Activated CD8-positive, alpha-beta T cell treated with anti-CD3 and anti-CD28 coated beads for 36 hours (primary cell): ENCODE measurements around the gene CDK4. TPM values are rescaled to one million over a fixed set of nuclear protein-coding genes. Genes with fewer than 3 reads are reported as not detected.

ENCODE experiments used
- ATAC-seq: fragments of 200-7000 bp; cut with Tn5 transposase; one replicate; pipeline ENCODE4 v1.10.0; 2021; ENCODE audit warnings: mild to moderate bottlenecking, moderate library complexity
- CTCF ChIA-PET: fragments of 350-600 bp; sonication (Branson Sonifier 250); formaldehyde crosslinking; loops from one replicate; lab custom pipeline; 2021; ENCODE audit warnings: antibody characterized with exemption; lab: Charles Lee
- POLR2A ChIA-PET: fragments of 350-600 bp; sonication (Branson Sonifier 250); formaldehyde crosslinking; loops from one replicate; lab custom pipeline; 2021; ENCODE audit warnings: antibody characterized with exemption; lab: Charles Lee
- DNase-seq: peaks from one replicate; pipeline ENCODE4 v3.0.0-alpha.2; 2020
- H3K27ac Mint-ChIP-seq: one replicate; pipeline ENCODE4 v1.8.0; 2021; ENCODE audit warnings: mild to moderate bottlenecking, mixed read lengths
- H3K27me3 Mint-ChIP-seq: one replicate; pipeline ENCODE4 v1.8.0; 2021; ENCODE audit warnings: mixed read lengths
- H3K36me3 Mint-ChIP-seq: one replicate; pipeline ENCODE4 v1.8.0; 2021; ENCODE audit warnings: low read depth, mixed read lengths
- H3K4me1 Mint-ChIP-seq: one replicate; pipeline ENCODE4 v1.8.0; 2021; ENCODE audit warnings: low read depth, mixed read lengths
- H3K4me3 Mint-ChIP-seq: one replicate; pipeline ENCODE4 v1.8.0; 2021; ENCODE audit warnings: mild to moderate bottlenecking, moderate library complexity, mixed read lengths
- H3K9me3 Mint-ChIP-seq: one replicate; pipeline ENCODE4 v1.8.0; 2021; ENCODE audit warnings: mixed read lengths
- CTCF ChIP-seq: fragments of 200-600 bp; IDR thresholded peaks from one replicate; pipeline ENCODE4 v1.8.0; 2022; ENCODE audit warnings: antibody characterized with exemption, mild to moderate bottlenecking
- intact Hi-C: fragments of 100-400 bp; cut with micrococcal nuclease; formaldehyde crosslinking; loops from one replicate; pipeline ENCODE4 v1.10.0; 2022
- total RNA-seq, 2 experiments: library from RNA; stranded (reverse); gene quantifications; one replicate each; pipeline ENCODE4 v1.2.3, GENCODE V29; 2021

CDK4 gene
- total RNA-seq, 2 experiments from 2014 or later = 218 to 221 TPM

DNA sequence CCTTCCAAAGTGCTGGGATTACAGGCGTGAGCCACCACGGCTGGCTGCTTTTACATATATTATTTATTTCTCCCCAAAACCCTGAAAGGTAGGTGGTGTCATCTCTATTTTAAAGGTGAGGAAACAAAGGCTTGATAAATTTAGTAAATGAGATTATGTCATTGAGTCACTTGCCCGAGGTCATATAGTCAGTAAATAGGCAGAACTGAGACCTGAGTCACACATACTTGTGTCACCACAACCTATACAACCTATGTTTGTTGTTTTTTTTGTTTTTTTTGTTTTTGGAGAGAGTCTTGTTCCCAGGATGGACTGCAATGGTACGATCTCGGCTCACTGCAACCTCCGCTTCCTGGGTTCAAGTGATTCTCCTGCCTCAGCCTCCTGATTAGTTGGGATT lies 43.2 kb upstream of the CDK4 start:
- ChIA-PET CTCF (no interaction called here), POLR2A (no interaction called here)
- ATAC-seq = no peak
- no peak for TF ChIP-seq CTCF
- intact Hi-C loops = no loop called here
- no peaks in the 10 kb centered on the region for H3K9me3 Mint-ChIP-seq
- H3K27ac Mint-ChIP-seq = no peak overlapping the region
- H3K4me1 Mint-ChIP-seq = peaks cover 15% of the 10 kb centered on the region
- H3K27me3 Mint-ChIP-seq = no peaks in the 10 kb centered on the region
- peaks cover 41% of the 10 kb centered on the region for H3K36me3 Mint-ChIP-seq
- no peak overlapping the region for H3K4me3 Mint-ChIP-seq
- DNase-seq = no peak

- Mint-ChIP-seq H3K27ac (no peak overlapping the region), H3K27me3 (no peaks in the 10 kb centered on the region), H3K36me3 (peaks cover 42% of the 10 kb centered on the region), H3K4me1 (peaks cover 15% of the 10 kb centered on the region), H3K9me3 (no peaks in the 10 kb centered on the region), H3K4me3 (no peak overlapping the region)
- no peak for TF ChIP-seq CTCF
- ChIA-PET CTCF (interaction anchor here (0.8 to 3.1 kb wide), 9 partner anchors 9 to 111 kb away, joined by 3 to 26 read pairs (median 4); partner anchors contain the start of gene TSFM), POLR2A (interaction anchor here (1.8 kb wide), 1 partner anchor 11 kb away, joined by 7 read pairs; the partner anchor contains the start of gene TSFM)
- no peak for DNase-seq
- intact Hi-C loops = no loop called here
- ATAC-seq = no peak
Observed at GRCh38 chr12:57793920-57794319, 41.8 kb upstream of the CDK4 start.

- peaks cover 28% of the 10 kb centered on the region for H3K4me1 Mint-ChIP-seq
- intact Hi-C loops = loop anchor here (5.0 kb wide), 1 partner anchor 123 kb away; no protein-coding TSS in a partner anchor
- no peak for TF ChIP-seq CTCF
- H3K36me3 Mint-ChIP-seq = peaks cover 29% of the 10 kb centered on the region
- ChIA-PET CTCF (interaction anchor here (1.2 to 13.4 kb wide), 11 partner anchors 9 to 121 kb away, joined by 3 to 122 read pairs (median 7); partner anchors contain the start of genes CYP27B1, EEF1AKMT3 and METTL1), POLR2A (interaction anchor here (1.3 to 1.6 kb wide), 7 partner anchors 10 to 42 kb away, joined by 3 to 7 read pairs (median 4); partner anchors contain the start of genes CDK4, EEF1AKMT3 and METTL1)
- H3K27ac Mint-ChIP-seq = peak overlapping the region; percentile 68
- no peaks in the 10 kb centered on the region for H3K27me3 Mint-ChIP-seq
- DNase-seq (no peak), ATAC-seq (no peak)
- H3K4me3 Mint-ChIP-seq = peak overlapping the region; percentile 74
- no peaks in the 10 kb centered on the region for H3K9me3 Mint-ChIP-seq
Observed at GRCh38 chr12:57783861-57784260, 31.8 kb upstream of the CDK4 start.

DNA sequence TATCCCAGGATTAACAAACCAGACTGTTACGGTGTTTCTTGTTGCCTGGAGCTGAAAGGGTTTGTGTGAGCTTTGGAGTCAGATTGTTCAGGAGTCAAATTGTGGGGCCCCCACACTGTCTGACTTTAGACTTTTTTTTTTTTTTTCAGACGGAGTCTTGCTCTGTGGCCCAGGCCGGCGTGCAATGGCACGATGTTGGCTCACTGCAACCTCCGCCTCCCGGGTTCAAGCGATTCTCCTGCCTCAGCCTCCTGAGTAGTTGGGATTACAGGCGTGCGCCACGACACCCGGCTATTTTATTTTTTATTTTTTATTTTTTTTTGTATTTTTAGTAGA lies 31.3 kb upstream of the CDK4 start:
- H3K27me3 Mint-ChIP-seq = no peaks in the 10 kb centered on the region
- ATAC-seq (no peak), DNase-seq (no peak)
- ChIA-PET POLR2A (interaction anchor here (0.9 to 2.0 kb wide), 16 partner anchors 11 to 61 kb away, joined by 3 to 10 read pairs (median 4); partner anchors contain the start of genes CDK4, EEF1AKMT3 and METTL1), CTCF (interaction anchor here (0.7 to 13.4 kb wide), 27 partner anchors 9 to 237 kb away, joined by 3 to 122 read pairs (median 5); partner anchors contain the start of genes CDK4, CTDSP2, CYP27B1 and DCTN2)
- peaks cover 28% of the 10 kb centered on the region for H3K4me1 Mint-ChIP-seq
- peak overlapping the region; percentile 99 for H3K4me3 Mint-ChIP-seq
- TF ChIP-seq CTCF = no peak
- peak overlapping the region; percentile 96 for H3K27ac Mint-ChIP-seq
- H3K9me3 Mint-ChIP-seq = no peaks in the 10 kb centered on the region
- peaks cover 29% of the 10 kb centered on the region for H3K36me3 Mint-ChIP-seq
- intact Hi-C loops = loop anchor here (5.0 kb wide), 1 partner anchor 124 kb away; no protein-coding TSS in a partner anchor
